Measurements from ENCODE around the gene TMEM40.
"Not testable (repeated sequence)": the region's sequence is repeated elsewhere in the genome, so short reads cannot be mapped to it uniquely, and the experiment has no call there.

- TF ChIP-seq, protein P1, sequence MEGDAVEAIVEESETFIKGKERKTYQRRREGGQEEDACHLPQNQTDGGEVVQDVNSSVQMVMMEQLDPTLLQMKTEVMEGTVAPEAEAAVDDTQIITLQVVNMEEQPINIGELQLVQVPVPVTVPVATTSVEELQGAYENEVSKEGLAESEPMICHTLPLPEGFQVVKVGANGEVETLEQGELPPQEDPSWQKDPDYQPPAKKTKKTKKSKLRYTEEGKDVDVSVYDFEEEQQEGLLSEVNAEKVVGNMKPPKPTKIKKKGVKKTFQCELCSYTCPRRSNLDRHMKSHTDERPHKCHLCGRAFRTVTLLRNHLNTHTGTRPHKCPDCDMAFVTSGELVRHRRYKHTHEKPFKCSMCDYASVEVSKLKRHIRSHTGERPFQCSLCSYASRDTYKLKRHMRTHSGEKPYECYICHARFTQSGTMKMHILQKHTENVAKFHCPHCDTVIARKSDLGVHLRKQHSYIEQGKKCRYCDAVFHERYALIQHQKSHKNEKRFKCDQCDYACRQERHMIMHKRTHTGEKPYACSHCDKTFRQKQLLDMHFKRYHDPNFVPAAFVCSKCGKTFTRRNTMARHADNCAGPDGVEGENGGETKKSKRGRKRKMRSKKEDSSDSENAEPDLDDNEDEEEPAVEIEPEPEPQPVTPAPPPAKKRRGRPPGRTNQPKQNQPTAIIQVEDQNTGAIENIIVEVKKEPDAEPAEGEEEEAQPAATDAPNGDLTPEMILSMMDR (IDR thresholded peaks at IDR 0.05; ENCODE audit: low read depth, low read length), result not testable (repeated sequence)
- TF ChIP-seq EZH2phosphoT487 (IDR thresholded peaks at IDR 0.05; ENCODE audit: low read depth), result not testable (repeated sequence)
Observed at GRCh38 chr3:12787967-12788690, 29.1 kb upstream of the TMEM40 start.

Data from OCI-LY3 (cell line).